T47D (cell line): Measurements from ENCODE around the gene RGPD8.
"Not testable (repeated sequence)": the region's sequence is repeated elsewhere in the genome, so short reads cannot be mapped to it uniquely, and the experiment has no call there.

Experiments used
- DNase-seq, 2 experiments: peaks; one replicate each; pipeline versions ENCODE4 v3.0.0 to v3.0.0-alpha.2; 2011 to 2012; ENCODE audit warnings: low read depth in 1 of 2, low spot score in 1 of 2
- JUND ChIP-seq: IDR thresholded peaks from 2 replicates; pipeline ENCODE4 v1.6.1; 2012; ENCODE audit warnings: low read depth
- in situ Hi-C: cut with HindIII; loops from 2 replicates; pipeline ENCODE4 v1.10.0; 2016; ENCODE audit warnings: low sequenced_read_pairs, low pct_unique_long_range_greater_than_20kb

Gene RGPD8

GRCh38 chr2:112360055-112360454 lies 73.4 kb downstream of the RGPD8 start:
- in situ Hi-C loops, DNase-seq: not testable (repeated sequence)

- DNase-seq, in situ Hi-C loops: not testable (repeated sequence)
These were observed 79.1 kb downstream of the RGPD8 start for GRCh38 chr2:112354335-112354734.

- DNase-seq, in situ Hi-C loops: not testable (repeated sequence)
These were observed 80.4 kb downstream of the RGPD8 start for GRCh38 chr2:112352809-112353603.

GRCh38 chr2:112352292-112352691 lies 81.2 kb downstream of the RGPD8 start:
- not testable (repeated sequence) for DNase-seq

GRCh38 chr2:112345030-112346027 lies 88.1 kb downstream of the RGPD8 start:
- no peak for TF ChIP-seq JUND
- in situ Hi-C loops, result no loop called here
- peak; percentile 21 to 58 for DNase-seq

More at GRCh38 chr2:112352292-112352691, 81.2 kb downstream of the RGPD8 start:
- in situ Hi-C loops, result not testable (repeated sequence)

- in situ Hi-C loops, result no loop called here
- no peak for TF ChIP-seq JUND
- no peak for DNase-seq
These were observed 89.4 kb downstream of the RGPD8 start for GRCh38 chr2:112343827-112344585.

GRCh38 chr2:112342067-112342550 lies 91.3 kb downstream of the RGPD8 start:
- in situ Hi-C loops, result no loop called here
- TF ChIP-seq JUND, result no peak
- peak in 1 of 2 experiments; percentile 0 for DNase-seq

GRCh38 chr2:112340475-112341267 lies 92.8 kb downstream of the RGPD8 start:
- in situ Hi-C loops, result no loop called here
- no peak for DNase-seq
- TF ChIP-seq JUND, result no peak

- TF ChIP-seq JUND, result no peak
- in situ Hi-C loops, result no loop called here
- no peak for DNase-seq
These were observed 93.5 kb downstream of the RGPD8 start for GRCh38 chr2:112339986-112340385.

GRCh38 chr2:112335600-112335999 lies 97.8 kb downstream of the RGPD8 start:
- in situ Hi-C loops, result no loop called here
- TF ChIP-seq JUND, result no peak
- DNase-seq, result no peak

- no peak for DNase-seq
- in situ Hi-C loops, result no loop called here
These were observed 101.2 kb downstream of the RGPD8 start for GRCh38 chr2:112332123-112332696.

More at GRCh38 chr2:112332123-112332696, 101.2 kb downstream of the RGPD8 start:
- no peak for TF ChIP-seq JUND
